Fibroblast of villous mesenchyme (primary cell): Measurements from ENCODE around the gene PRSS38. TPM values are rescaled to one million over a fixed set of nuclear protein-coding genes. Genes with fewer than 3 reads are reported as not detected.

ENCODE experiments used
- DNase-seq: peaks from one replicate; pipeline ENCODE4 v3.0.0-alpha.2; 2010; ENCODE audit warnings: low read depth
- H3K4me3 ChIP-seq: 2 replicates; pipeline ENCODE4 v1.5.1; 2011; ENCODE audit warnings: low read depth, mild to moderate bottlenecking, low read length
- total RNA-seq: library from RNA; depleted of rRNA; stranded (reverse); fragments of >200 nt; gene quantifications from 2 replicates; pipeline ENCODE4 v1.2.3, GENCODE V29; 2012
- TF ChIP-seq, protein P1 (sequence below): IDR thresholded peaks from 2 replicates; pipeline ENCODE4 v1.5.1; 2012; ENCODE audit warnings: low read depth, mild to moderate bottlenecking, low read length; ENCODE audit not compliant: insufficient read depth

PRSS38 gene
- not detected in 2 replicates for total RNA-seq

DNA sequence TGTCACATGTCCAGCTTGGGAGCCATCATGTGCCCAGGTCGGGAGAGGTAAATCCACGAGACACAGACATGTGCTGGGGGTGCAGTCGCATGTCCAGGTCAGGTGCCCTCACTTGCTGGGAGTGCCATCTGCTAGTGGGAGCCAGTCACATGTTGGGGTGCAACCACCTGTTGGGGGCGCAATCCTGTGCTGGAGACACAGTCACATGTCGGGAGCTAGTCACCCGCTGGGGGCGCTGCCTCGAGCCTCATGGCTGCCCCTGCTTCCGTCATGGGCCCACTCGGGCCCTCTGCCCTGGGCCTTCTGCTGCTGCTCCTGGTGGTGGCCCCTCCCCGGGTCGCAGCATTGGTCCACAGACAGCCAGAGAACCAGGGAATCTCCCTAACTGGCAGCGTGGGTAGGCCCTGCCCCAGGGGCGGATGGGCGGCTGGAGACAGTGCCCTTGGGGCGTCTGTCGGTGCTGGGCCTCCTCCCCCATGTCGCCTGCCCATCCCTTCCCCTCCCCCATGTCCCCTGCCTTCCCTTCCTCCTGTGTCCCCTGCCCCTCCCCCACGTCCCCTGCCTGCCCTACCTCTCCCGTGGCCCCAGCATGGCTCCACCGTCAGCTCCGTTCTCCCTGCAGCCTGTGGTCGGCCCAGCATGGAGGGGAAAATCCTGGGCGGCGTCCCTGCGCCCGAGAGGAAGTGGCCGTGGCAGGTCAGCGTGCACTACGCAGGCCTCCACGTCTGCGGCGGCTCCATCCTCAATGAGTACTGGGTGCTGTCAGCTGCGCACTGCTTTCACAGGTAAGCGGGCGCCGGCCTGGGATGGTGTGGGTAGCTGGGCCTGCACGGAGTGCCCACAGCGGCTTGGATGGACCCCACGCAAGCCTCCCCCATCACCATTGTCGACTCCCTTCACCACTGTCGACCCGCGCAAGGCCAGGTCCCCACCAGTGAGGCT is at the start of gene PRSS38:
TSS of gene PRSS38 (plus strand) at position 208 of the 942 bp plus-strand sequence. CDS start at position 250, 42 bp downstream.
- DNase-seq: no peak
- no peak within 1 kb of the TSS for H3K4me3 ChIP-seq
- TF ChIP-seq, protein P1, sequence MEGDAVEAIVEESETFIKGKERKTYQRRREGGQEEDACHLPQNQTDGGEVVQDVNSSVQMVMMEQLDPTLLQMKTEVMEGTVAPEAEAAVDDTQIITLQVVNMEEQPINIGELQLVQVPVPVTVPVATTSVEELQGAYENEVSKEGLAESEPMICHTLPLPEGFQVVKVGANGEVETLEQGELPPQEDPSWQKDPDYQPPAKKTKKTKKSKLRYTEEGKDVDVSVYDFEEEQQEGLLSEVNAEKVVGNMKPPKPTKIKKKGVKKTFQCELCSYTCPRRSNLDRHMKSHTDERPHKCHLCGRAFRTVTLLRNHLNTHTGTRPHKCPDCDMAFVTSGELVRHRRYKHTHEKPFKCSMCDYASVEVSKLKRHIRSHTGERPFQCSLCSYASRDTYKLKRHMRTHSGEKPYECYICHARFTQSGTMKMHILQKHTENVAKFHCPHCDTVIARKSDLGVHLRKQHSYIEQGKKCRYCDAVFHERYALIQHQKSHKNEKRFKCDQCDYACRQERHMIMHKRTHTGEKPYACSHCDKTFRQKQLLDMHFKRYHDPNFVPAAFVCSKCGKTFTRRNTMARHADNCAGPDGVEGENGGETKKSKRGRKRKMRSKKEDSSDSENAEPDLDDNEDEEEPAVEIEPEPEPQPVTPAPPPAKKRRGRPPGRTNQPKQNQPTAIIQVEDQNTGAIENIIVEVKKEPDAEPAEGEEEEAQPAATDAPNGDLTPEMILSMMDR: no peak

DNA sequence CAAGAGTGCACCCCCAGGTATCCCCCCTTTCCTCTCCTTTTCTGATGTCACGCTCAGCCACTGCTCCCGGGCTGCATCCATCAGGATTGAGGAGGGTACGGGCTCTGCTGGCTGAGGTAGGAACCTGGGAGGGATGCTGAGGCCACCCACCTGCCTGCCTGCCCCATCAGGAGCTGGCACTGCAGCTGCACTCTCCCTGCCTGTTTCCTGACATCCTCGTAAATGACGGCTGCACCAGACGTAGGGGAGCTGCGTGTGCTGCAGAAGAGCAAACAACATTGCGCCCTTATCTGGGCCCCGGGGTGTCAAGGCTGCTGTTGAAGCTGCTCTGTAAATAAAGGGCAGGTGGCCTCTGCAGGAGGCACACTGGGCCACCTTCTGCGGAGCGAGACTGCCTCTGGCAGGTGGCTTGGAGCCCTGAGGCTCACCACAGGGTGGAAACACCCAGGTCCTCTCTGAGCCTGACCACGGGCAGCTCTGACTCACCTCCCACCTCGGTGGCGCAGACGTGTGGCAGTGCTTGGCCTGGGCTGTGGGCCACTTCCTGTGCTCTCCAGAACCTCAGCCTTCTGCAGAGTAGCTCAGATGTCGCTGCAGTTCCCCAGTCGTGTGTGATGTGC is 49.4 kb upstream of the PRSS38 start:
- H3K4me3 ChIP-seq: no peak overlapping the region
- TF ChIP-seq, protein P1: no peak
- DNase-seq: no peak

DNA sequence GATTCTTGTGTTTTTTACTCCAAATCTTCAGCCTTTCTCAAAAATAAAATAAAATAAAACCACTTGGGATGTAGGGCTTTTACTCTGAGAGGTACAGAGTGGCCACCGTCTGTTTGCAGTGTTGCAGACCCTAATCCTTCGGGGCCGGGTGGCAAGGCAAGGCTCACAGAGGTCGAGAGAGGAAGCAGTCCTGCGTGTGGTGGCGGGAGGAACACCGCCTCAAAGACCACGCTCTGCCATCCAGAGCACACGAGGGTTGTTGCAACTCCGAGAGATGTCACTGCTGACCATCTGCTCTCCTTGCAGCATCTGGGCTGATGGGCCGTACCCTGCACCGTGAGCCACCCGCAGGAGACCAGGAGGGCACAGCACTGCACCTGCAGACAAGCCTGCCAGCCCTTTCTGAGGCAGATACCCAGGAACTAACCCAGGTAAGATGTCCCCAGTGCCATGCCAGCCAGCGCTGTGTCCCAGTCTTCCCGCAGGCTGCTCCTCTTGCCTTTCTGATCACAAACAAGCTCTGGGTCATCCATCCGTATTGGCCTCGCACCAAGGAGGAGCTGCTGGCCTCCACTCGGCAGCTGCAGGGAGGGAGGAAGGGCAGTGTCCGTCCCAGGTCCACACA is 48.7 kb upstream of the PRSS38 start:
- H3K4me3 ChIP-seq: no peak overlapping the region
- TF ChIP-seq, protein P1: no peak
- no peak for DNase-seq

GRCh38 chr1:227767401-227768124 is 47.9 kb upstream of the PRSS38 start:
- no peak for DNase-seq
- H3K4me3 ChIP-seq: no peak overlapping the region
- TF ChIP-seq, protein P1: no peak

DNA sequence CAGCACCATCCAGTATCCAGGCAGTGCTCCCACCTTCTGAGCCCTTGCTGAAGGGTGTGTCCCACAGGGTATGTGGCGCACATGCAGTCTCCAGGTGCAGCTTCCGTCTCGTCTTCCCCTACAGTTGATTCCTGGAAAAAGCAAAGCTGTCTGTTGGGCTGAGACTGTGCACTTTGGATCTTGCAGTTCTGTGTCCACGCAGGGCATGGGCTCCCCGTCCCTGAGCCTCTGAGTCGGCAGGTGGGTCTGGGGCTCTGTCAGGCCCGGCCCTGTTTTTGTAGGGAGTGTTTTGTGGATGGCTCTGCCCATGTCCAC is 47.4 kb upstream of the PRSS38 start:
- H3K4me3 ChIP-seq: no peak overlapping the region
- TF ChIP-seq, protein P1: no peak
- DNase-seq: no peak

DNA sequence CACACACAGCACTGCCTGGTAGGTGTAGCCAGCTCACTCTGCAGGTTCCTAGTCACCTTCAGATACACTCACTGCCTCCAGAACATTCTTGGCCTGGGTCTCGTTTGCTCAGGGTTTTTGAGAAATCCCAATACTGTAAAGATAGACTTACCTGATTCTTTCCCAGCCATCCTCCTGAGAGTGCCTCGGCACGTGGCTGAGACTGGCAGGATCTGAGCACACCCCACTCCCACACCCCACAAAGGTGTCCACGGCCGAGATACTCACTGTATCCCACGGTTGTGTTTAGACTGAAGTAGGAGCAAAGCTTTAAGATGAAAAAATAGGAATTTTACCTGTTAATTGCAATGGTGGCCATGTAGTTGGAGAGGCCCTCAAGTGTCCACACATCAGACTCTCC is 46.8 kb upstream of the PRSS38 start:
- TF ChIP-seq, protein P1: no peak
- no peak for DNase-seq
- H3K4me3 ChIP-seq: no peak overlapping the region
